GM10847 (cell line): Measurements from ENCODE around the gene NPM1.

ENCODE experiments used
- POLR2A ChIP-seq: IDR thresholded peaks from 2 replicates; pipeline ENCODE4 v1.6.1; 2011; ENCODE audit not compliant: insufficient read length; ENCODE audit errors: extremely low read depth

The NPM1 gene

DNA sequence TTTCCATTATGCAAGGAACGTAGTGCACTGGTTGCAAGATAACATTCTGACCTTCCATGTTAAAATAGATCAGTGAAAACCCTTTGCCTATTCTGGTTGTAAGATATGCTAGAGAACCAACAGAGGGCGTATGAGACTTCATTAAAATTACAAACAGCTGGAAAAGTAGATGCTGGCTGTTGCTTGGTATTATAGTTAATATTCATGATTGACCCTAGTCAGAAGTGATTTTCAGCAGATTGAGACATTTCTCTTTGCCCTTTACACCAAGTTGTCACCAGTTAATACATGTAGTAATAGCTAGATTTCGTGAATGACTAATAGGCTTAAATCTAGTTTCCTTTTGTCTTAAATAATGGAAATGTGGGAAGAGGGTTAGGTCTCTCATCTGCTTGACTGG lies 18.0 kb downstream of the NPM1 start:
- no peak for TF ChIP-seq POLR2A

DNA sequence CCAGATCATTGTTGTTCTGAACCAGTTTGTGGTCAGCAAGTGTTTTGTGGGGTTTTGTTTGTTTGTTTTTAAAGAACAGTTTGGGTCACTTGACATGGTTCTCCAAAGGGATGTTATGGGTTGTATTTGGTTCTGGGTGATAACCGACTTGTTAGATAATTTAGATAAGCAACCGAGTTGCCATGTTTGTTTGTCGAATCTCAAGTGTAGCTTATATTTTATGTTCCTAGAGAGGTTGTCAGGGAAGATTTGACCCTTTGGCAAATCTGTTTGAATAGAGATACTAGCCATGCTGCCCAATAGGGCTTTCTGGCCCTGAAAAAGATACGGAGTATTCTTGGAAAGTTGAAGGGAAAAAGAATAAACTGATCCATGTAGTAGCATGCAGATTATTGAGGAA lies 19.6 kb downstream of the NPM1 start:
- TF ChIP-seq POLR2A = no peak

DNA sequence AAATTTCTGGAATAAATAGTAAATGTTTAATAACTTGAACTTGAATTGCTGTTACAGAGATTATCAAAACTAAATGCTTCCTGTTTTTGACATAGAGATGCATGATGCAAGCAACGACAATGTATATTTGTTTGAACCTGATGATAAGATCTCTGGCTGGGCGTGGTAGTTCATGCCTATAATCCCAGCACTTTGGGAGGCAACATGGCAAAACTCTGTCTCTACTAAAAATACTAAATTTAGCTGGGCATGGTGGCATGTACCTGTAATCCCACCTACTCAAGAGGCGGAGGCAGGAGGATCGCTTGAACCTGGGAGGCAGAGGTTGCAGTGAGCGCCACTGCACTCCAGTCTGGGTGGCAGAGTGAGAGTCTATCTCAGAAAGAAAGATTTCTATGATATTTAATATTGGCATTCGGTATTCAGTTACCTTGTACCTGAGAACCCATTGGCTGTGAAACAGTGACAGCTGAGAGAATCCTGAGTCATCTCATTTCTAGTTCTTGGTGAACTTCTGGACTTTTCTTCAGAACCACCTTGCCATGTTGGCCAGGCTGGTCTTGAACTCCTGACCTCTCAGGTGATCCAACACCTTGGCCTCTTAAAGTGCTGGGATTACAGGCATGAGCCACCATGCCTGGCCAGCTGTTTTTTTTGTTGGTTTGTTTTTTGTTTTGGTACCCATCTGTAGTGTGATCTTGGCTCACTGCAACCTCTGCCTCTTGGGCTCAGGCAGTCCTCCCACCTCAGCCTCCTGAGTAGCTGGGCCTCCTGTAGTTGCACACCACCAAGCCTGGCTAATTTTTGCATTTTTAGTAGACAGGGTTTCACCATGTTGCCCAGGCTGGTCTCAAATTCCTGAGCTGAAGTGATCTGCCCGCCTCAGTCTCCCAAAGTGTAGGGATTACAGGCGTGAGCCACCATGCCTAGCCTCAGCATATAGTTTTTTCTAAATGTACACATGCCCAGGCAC lies 21.8 kb downstream of the NPM1 start:
- no peak for TF ChIP-seq POLR2A

DNA sequence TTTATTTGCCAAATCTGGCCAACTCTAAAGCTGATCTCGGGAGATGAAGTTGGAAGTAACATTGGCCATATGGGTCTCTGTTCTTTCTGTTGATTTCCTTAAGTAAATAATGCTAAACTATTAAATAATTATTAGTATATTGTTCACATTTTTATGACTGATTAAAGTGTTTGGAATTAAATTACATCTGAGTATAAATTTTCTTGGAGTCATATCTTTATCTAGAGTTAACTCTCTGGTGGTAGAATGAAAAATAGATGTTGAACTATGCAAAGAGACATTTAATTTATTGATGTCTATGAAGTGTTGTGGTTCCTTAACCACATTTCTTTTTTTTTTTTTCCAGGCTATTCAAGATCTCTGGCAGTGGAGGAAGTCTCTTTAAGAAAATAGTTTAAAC lies 22.5 kb downstream of the NPM1 start:
- no peak for TF ChIP-seq POLR2A

DNA sequence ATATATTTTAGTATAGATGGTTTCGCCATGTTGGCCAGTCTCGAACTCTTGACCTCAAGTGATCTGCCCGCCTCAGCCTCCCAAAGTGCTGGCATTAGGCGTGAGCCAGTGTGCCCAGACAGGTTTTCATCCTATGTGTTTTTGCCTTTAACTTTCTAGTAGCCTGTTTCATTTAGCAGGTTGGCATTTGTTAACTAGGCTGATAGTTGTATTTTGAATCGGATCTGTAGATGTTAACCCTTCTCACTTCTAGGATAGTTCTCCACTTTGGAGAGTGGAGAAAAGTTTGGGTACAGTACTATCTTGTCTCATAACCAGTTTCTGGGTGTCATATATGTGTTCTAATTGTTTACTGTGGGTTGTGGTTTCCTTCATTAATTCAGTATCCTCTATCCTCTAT lies 24.5 kb downstream of the NPM1 start:
- no peak for TF ChIP-seq POLR2A

DNA sequence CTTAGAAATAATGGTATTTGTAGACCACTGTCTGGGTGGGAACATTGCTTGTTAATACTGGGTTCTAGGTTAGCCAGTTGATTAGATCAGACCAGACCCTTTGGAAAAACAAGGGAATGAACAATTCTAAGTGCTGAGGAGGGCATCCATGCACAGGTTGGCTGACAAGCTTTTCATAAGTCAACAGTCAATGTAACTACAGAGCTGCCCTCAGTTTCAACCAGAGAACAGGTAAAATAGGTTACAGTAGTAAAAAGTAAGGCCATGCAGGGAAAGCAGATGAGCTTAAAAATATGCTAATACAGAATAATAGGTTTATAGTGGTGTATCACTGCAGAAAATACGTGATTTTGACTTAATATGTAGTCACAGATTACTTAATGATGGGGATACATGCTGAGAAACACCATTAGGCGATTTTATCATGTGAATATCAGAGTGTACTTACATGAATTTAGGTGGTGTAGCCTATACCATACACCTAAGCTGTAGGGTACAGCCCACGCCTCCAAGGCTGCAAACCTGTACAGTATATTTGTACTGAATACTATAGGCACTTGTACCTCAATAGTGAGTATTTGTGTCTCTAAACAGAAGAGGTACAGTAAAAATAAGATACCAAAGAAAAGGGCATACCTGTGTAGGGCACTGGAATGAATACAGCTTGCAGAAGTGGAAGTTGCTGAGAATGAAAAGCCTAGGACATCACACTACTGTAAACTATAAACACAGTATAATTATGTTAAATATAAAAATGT lies 25.7 kb downstream of the NPM1 start:
- no peak for TF ChIP-seq POLR2A

DNA sequence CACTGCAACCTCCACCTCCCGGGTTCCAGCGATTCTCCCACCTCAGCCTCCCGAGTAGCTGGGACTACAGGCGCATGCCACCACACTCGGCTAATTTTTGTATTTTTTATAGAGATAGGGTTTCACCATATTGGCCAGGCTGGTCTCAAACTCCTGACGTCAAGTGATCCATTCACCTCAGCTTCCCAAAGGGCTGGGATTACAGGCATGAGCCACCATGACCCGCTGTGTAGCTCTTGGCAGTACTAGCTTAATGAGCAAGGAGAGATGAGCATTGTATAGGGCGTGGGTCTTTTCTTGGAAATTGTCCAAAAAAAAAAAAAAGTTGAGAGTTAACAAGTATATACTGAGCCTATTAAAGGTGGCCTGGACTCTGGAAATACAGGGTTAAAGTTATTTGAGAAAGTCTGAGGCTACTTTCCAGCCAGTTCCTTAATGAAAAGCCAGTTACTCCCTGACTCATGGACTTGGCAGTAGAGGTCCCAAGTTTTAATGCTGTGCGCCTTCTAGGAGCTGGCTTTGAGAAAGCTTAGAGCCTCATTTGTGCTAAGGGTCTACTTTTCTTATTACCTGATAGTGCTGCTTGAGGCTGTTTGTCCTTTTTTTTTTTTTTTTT lies 27.6 kb downstream of the NPM1 start:
- TF ChIP-seq POLR2A = no peak

DNA sequence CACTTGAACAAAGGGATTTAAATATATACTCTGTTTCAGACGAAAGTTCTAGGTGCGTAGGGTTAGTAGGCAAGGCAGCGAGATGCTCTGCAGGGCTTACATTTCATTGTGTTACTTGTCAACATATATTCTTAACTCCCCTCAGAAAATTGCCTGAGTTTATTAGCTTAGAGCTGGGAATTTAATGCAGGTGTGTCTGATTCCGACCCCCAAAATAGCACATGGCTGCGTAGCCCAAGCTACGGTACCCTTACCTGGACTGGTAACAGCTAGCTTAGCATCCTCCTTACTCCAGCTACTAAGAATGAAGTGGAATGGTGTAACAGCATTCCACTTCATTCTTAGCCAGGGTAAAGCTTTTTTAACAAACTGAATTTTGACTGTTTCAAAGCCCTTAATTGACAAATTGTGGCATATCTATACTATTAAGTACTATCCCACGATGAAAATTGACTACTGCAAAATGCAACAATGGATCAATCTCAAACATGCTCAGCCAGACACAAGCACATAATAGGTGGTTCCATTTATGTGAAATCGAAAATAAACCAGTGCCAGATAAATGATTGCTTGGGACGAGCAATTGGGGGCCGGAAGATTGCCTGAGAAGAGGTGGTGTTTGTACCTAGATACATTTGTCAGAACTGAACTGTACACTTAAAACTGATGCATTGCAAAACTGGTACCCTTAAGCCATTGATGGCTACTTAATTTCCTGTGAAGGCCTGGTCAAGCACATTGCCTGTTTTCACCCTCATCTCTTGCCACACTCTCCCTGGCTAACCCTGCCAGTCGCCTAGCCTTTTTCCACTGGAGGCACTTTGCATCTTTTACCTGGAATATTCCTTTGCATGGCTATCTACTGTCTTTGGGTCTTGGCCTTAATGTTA lies 28.8 kb downstream of the NPM1 start:
- TF ChIP-seq POLR2A = no peak

DNA sequence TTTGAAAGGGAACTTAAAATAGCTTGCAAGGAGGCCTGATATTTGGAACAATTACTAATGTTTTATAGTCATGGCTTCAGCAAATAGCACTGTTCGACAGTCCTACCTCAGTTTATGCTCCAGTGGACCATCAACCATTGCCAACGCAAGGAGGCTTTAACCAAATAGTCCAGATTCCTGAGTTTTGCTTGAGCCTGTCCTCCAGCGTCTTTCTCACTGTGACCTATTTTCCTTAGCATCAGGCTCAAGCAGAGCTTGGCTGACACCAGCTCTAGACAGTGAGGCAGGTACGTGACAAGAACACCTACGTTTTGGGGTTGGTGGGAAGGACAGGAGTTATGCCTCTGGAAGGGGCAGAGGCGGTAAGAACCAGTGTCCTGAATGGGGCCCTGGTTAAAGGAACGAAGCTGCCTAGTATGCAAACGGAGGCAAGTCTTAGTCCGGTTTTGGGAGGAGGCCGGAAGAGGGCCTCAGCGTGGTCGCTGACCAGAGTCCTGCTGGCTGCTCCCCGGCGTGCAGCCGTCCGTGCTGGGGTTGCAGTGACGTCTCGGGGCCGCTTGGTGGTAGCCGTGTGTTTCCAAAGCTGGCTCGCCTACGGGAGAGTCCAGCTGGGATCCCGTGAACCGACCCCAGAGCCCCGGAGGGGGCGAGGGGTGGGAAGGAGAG lies 30.8 kb downstream of the NPM1 start:
- TF ChIP-seq POLR2A = no peak

DNA sequence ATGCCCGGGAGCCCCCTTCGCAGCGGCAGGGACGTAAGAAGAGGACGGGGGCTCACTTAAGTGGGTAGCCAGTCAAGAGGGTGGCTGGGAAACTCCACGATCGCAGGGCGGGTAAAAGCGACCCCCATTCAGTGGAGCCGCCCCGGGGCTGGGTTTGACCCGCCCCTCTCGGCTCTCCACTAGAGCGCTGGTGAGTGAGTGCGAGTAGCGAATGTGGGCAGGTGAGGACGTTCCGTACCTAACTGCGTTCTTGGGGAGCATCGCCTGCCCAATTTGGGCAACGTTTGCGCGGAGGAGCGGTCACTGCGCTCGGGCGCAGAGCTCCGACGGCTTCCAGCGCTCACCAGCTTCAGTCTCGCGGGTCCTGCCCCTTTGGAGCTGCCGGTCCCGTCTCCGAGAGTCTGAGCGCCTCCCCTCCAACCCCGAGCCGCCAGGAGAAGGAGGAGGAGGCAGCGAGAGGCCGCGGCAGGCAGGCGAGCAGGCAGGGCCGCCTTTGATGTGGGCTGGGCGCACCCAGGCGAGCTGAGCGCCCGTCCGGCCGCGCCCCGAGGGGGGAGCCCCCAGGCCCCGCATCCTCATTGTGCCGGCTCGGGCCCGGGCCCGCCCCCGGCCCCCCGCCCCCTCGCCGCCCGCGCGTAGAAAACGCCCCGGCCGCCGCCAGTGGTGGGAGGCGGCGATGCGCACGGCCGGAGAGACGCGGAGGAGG lies 31.5 kb downstream of the NPM1 start, which contains the start of gene FGF18:
Gene FGF18, plus strand, starts transcription at position 666 of the 706 bp plus-strand sequence. CDS start 553 bp downstream, outside the sequence.
- no peak for TF ChIP-seq POLR2A

DNA sequence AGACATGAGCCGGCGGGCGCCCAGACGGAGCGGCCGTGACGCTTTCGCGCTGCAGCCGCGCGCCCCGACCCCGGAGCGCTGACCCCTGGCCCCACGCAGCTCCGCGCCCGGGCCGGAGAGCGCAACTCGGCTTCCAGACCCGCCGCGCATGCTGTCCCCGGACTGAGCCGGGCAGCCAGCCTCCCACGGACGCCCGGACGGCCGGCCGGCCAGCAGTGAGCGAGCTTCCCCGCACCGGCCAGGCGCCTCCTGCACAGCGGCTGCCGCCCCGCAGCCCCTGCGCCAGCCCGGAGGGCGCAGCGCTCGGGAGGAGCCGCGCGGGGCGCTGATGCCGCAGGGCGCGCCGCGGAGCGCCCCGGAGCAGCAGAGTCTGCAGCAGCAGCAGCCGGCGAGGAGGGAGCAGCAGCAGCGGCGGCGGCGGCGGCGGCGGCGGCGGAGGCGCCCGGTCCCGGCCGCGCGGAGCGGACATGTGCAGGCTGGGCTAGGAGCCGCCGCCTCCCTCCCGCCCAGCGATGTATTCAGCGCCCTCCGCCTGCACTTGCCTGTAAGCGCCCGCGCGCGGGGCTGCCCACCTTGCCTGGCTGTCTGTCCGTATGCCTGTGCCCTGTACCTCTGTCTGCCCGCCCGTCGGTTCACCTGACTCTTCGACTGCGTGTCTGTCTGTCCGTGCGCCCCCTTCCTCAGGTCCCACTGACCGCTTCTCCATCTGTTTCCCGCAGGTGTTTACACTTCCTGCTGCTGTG lies 32.2 kb downstream of the NPM1 start:
- no peak for TF ChIP-seq POLR2A

DNA sequence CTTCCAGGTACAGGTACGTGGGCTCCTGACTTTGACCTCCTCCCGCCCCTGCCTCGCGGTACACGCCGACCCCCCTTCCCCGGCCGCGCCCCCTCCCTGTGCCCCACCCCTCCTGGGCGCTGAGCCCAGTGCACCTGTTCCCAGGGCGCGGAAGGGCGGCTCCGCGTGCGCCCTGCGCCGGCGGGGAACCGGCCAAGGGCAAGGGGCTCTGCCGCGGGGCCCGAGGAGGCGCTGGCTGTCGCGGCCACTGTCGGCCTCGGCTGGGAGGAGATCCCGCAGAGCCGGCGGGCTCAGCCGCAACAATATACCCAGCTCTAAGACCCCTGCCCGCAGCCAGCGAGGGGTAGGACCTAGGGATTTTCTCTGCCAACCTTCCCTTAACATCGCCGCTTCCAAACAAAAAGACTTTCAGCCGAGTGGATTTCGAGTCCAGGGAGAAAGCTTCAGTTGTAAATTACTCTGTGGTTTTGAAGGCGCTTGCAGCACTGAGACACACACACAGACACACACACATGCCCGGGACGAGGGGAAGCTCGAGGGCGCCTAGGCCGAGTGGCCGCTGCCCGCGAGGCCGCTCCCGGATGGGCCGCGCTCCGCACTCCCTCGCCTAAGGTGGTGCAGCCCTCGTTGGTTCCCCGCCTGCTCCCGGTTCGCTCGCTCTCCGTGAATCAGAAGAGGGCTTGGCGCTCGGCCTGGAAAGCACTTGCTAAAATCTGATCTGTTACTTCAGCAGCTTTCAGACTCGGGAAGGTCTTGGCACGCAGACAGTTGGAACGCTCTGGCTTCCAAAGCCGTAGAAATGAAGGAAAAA lies 33.0 kb downstream of the NPM1 start:
- TF ChIP-seq POLR2A = no peak
